ENCODE data around the gene PDE1A.
A peak's percentile ranks its signal among the peaks of the same experiment; 100 is the strongest.

The PDE1A gene

DNA sequence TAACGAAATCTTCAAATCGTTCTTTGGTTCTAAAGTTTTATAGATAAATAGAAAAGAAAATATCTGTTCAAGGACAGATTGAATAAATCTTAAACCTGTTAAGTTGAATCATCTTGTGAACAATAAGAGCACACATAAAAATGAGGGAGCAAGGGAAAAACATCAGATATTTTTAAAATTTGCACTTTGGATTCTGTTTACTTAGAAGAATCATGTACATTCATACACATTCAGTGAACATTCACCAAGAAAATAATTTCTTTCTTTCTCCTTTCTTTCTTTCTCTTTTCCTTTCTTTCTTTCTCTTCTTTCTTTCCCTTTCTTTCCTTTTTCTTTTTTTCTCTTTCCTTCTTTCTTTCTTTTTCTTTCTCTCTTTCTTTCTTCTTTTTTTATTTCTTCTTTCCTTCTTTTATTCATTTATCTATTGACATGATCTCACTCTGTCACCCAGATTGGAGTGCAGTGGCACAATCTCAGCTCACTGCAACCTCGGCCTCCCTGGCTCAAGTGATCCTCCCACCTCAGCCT is 164.9 kb downstream of the PDE1A start:
- DNase-seq: no peak

DNA sequence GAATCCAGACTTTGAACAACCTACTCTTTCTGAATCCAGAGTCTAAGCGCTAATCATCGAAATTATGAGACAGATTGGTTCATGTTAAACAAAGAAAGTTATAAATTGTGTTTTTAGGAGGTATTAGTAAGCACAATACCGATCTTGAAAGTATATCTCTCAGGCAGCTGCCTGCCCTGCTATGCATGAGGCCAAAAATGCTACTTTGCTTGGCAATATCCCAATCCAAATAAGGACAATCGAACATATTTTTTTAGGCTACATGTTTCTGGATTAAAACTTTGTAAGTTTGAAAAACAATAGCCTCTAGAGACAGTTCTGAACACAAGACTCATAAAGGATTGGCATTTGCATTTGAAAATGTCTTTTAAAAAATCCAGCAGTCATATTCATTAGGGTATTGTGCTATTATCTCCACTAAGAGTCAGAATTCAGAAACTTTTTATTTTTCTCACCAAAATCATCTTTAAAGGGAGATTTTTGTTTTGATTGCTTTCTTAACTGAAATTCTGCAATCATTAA is 167.1 kb downstream of the PDE1A start:
- DNase-seq: no peak

DNA sequence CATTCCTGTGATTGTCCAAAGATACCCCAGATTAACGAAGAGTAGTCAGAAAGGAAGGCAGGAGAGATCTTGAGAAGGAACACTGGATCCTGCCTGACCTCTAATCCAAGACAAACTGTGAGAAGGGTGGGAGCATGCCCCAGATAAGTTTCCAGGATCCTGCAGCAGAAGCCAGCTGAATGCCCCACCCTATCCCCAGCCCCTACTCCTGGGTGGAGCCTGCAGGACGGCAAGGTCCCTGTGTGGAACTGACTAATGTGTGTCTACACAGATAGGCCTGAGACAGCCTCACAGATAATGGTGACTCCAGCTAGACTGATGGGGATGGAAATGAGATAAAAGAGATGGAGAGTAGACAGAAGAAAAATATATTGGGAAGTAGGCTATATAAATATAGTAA is 174.3 kb downstream of the PDE1A start:
- DNase-seq: no peak

DNA sequence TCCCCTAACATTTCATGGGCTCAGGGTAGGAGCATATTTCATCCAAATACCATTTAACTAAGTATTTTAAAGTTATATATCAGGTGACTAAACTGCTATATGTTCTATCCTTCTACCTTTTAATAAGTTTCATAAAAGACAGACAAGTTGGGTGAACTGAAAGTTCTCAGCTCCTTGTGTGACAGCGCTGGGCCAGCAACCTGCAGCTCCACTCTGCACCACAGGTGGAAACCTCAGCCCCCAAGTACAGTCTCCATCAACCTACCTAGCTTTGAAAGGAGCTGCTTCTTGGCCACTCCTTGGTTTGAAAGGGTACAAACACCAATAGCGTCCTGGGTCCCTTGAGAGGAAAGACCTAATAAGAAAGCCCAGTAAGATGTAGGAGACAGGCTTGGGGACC is 177.9 kb downstream of the PDE1A start:
- DNase-seq: no peak

DNA sequence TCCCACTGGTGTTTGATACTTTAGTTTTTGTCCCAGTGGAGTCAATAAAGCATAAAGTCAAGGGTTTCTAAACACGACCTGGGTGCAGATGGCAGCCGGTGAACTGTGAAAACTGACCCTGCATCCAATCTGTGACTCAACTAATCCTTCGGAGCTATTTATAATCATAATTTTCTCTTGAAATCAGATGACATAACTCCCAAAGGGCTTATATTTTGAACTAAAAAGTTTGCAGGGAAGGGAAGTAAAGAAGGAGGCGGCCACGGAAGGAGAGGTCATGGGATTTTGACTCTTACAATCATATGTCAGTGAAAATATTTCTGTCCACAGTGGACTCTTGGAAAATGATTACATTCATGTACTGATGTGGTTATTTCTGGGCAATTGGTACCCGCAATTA is 178.5 kb downstream of the PDE1A start:
- DNase-seq: no peak

DNA sequence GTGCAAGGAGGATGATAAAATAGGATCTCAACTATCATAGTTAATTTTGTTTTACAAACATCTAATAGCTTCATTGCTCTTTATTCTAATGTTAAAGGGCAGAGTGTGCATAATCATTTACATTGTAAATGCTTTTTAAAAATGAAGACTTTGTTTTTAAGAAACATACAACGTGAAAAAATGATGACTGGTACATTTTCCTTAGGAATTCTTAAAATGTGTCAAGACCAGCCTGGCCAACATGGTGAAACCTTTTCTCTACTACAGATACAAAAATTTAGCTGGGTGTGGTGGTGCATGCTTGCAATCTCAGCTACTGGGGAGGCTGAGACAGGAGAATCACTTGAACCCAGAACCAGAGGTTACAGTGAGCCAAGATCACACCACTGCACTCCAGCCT is 179.0 kb downstream of the PDE1A start:
- DNase-seq: no peak

DNA sequence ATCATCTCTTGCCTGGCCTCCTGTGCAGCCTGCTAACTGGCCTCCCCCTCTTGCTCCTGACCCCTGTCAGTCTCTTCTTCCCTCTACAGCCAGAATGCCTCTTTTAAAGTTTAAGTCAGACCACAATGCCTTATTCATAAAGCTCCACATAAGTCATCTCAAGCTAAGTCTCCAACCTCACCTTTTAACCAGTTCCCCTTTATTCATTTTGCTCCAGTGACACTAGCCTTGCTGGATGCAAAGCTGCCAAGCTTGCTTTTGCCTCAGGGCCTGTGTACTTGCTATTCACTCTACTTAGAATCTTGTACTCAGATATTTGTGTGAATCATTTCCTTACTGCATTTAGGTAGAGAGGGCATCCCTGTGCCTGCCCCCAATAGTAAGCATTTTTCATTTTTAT is 180.9 kb downstream of the PDE1A start:
- no peak for DNase-seq

DNA sequence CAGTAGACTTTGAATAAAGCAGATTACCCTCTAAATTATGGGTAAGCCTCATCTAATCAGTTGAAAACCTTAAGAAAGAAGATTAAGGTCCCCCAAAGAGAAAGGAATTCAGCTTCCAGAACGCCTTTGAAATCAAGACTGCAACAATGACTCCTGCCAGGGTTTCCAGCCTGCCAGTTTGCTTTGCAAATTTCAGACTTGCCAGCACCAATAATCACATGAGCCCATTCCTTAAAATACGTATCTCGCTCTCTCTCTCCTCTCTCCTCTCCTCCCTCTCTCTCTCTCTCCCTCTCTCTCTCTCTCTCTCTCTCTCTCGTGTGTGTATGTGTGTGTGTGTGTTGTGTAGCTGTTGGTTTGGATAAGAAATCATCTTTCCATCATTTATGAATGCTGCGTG is 184.2 kb downstream of the PDE1A start:
- no peak for DNase-seq

DNA sequence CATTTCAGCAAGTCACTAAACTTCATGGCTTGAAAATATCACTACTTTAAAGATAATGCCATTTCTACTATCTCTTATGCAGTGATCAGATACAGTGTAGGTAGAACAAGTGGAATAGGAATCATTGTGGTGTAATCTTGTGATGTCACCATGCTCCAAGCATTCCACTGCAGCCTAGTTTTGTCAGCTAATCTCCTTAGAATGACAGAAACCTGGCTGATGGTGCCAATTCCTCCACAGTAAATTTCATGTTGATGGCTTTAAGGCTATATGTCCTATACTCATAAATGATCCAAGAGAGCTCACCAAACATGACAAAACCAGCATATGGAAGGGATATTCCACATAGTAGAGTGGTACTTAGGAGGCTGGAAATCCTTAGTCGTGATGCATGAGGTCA is 184.9 kb downstream of the PDE1A start:
- no peak for DNase-seq

DNA sequence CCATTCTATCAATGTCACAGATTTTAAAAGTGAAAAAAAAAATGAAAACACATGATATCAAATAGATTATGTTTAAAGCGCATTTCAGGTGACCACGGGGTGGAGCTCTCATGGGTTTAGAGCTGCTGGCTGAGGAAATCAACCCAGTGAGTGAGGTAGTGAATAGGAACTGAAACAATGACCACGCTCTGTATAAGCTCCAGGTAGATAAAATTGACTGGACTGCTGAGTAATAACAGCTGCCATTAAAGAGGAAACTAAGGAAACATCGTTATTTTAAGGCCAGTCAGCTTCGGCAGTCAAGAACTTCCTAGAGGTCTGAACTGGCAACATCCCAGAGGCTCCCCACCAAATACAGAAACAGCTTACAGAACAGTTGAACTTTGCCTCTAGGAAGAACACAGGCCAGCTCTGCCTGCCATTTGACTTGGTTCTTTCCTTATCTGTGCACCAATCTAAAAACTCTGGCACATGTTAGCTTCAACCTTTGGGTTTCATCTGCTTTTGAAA is 185.9 kb downstream of the PDE1A start:
- DNase-seq: peak; percentile 55

DNA sequence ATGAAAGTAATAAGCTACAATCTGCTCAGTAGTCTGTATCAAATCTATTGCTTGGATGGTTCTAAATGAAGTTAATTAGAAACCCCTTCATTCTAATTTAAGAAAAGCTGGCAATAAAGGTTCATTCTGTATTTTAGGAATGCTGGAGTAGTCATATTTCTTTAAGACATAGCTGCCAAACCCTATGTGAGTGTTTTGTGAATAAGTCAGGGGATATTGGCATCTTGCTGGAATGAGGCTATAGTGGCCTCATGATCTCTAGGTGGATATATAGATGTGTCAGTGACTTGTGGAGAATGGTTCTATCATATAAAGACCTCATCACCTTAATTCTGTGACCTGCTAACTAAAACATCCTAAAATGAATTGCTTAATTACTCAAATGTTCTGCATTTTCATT is 196.3 kb downstream of the PDE1A start:
- no peak for DNase-seq

DNA sequence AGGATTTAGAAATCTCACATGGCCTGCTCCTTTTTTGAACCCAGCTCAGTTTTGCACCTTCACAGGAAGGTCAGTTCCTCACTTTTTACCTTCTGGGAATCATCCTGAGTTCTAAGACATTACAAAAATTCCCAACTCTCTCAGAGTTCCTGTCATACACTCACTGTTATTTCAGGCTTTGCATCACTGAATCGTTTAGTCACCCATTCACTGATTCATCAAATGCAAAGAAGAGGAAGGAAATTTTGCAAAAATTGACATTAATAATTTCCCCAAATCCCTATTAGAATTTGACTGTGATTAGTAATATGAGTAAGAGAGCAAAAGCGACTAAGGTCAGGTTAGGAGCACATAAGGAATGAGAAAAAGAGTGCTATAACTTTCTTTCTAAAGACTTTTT is 197.5 kb downstream of the PDE1A start:
- no peak for DNase-seq

DNA sequence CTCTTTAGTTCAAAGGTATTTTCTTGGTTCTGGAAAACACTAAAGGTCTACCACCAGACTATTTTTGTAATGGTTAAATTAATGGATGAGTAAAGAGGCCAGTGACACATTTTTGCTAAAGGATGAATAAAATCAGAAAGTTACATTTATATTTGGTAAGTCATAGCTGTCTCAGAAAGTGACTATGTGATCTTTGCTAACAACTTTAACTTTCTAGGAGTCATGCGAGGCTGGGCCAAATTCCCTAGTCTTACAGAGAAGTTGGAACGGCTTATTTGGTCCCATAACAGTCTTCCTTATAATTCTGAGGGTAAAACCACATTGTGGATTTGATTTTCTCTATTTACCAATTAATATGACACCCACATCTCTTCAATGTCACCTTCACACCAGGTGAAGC is 198.1 kb downstream of the PDE1A start:
- DNase-seq: peak; percentile 5

DNA sequence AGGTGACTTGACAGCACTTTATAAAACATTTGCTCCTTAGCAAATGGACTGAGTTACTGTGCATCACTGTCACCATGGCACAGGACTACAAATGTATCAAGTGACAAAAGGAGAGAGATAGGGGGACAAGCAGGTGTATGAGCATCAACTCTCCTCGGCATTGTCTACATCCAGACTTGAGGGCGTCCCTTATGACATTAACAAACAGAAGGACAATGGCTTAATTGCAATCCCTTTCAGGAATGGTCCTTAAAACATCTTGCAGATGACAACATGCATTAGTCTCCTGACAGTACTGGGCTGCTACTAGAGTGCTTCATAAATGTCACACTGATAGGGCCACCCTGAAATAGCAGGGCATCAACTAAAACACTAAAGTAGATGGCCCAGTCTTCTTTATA is 198.8 kb downstream of the PDE1A start:
- DNase-seq: peak; percentile 96

DNA sequence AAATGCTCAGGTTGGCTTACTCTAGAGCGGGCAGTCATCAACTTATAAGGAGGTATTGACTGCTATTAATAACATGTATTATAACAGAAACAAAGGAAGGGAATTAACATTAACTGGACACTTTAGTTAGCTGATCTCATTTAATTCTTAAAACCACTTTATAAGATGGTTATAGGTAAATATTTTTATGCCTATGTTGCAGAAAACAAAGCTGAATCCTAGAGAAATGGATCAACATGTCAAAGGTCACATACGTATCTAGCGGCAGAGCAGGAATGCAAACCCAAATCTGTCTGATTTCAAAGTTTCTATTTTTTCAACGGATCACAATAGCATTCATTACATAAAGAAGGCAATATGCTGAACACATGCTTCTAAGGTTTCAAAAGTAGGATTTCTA is 200.0 kb downstream of the PDE1A start:
- DNase-seq: no peak

DNA sequence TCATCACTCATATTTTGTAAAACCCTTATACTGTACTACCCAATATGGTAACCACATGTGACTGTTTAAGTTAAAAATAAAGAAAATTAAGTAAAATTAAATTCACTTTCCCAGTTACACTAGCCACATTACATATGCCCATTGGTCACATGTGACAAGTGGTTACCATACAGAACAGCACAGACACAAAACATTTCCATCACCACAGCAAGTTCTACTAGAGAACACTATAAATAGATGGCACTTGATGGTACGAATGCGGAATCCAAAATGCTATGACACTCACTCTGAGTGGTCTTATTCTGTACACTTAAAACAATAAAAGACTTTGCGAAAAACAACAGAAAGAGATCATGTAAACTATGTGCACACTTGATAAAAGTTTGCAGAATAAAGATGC is 202.2 kb downstream of the PDE1A start:
- DNase-seq: no peak

DNA sequence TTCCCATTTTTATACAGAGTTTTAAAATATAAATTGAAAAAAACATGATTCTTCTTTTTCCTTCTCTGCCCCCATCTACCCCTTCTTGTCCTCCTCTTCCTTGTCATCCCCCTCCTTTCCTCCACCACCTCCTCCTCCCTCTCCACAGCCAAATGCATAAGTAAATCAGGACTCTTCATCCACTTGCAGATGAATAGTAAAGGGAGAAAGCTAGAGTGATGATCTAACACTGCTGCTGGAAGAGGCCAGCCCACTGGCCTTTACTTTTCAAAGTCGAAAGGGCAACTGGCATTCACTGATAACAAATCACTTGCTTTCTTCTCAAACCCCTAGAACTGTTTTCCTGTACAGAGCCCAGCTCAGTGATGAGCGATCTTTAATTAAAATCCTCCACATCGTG is 205.8 kb downstream of the PDE1A start:
- no peak for DNase-seq

DNA sequence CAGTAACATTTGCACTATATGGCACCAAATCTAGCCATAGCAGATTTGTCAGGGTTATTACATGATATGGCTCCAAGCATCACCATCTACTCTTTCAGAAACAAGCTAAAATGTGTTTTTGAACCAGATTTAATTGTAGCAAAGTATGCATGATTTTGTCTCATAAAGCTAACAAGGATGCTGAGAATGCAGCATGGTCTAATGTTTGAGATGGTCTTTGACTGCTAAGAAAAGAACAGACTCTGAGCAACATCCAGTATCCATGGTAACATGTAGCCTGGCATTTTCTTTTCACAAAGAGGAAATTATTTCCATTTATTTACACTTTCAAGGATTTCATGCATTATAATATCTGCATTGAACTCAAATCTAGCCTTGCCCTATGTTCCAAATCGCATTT is 206.5 kb downstream of the PDE1A start:
- DNase-seq: no peak

DNA sequence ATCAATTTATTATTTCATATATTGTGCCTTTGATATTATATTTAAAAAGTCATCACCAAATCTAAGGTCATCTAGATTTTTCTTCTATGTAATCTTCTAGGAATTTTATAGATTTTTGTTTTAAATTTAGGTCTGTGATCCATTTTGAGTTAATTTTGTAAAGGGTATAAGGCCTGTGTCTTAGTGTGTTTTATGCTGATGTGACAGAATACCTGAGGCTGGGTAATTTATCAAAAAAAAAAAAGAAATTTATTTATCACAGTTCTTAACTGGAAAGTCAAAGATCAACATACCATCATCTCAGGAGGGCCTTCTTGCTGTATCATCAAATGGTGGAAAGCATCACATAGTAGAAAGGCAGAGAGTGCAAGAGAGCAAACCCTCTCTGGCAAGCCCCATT is 216.2 kb downstream of the PDE1A start:
- DNase-seq: no peak

DNA sequence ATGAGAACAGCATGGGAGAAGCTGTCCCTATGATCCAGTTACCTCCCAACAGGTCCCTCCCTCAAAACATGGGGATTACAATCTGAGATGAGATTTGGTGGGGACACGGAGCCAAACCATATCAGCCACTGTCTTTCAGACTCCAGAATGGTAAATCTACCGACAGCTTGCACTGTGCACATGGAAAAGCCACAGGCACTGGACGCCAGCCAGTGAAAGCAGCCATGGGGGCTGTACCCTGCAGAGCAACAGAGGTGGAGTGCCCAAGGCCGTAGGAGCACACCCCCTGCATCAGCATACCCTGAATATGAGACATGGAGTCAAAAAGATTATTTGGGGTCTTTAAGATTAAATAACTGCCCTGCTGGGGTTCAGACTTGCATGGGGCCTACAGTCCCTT is 218.4 kb downstream of the PDE1A start:
- no peak for DNase-seq

DNA sequence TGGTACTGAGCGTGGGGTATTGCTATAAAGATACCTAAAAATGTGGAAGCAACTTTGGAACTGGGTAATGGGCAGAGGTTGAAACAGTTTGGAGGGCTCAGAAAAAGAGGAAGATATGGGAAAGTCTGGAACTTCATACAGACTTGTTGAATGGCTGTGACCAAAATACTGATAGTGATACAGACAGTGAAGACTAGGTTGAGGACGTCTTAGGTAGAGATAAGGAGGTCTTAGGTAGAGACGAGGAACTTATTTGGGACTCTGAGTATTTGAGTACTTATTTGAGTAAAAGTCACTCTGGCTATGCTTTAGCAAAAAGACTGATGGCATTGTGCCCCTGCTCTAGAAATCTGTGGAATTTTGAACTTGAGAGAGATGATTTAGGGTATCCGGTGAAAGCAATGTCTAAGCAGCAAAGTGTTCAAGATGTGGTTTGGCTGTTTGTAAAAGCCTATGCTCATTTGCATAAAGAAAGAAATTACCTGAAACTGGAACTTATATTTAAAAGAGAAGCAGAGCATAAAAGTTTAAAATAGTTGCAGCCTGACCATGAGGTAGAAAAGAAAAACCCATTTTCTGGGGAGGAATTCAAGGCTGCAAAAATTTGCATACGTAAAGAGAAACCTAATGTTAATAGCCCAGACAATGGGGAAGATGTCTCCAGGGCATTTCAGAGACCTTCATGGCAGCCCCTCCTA is 219.6 kb downstream of the PDE1A start:
- DNase-seq: no peak

DNA sequence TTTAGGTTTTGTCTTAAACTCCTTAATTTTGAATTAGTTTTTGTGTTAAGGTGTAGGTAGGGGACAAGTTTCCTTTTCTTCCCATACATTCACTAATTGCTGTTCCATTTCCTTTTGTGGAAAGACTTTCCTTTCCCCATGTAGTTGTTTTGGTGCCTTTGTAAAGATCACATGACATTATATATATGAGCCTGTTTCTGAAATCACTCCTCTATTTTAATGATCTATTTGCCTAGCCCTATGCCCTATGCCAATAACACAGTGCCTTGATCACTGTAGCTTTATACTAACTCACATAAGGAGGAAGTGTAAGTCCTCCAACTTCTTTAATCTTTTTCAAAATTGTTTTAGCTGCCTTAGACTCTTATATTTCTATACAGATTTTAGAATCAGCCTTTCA is 229.3 kb downstream of the PDE1A start:
- no peak for DNase-seq

DNA sequence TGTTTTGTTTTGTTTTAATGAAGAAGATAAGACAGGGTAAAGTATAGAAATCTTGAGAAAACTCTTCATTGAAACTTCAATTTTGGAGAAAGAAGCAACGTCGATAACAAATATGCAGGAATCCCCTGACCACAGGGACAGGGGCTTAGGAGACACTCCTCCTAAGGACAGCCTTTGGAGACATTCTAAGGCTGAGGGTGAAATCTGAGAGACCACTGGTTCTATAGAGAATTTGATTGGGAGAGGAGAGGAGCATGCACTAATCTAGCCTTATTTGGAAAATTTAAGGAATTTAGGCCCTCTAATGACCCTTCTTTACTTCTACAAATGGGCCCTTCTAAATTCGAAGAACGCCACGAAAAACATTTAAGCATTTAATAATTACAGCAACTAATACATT is 233.5 kb downstream of the PDE1A start:
- DNase-seq: no peak

DNA sequence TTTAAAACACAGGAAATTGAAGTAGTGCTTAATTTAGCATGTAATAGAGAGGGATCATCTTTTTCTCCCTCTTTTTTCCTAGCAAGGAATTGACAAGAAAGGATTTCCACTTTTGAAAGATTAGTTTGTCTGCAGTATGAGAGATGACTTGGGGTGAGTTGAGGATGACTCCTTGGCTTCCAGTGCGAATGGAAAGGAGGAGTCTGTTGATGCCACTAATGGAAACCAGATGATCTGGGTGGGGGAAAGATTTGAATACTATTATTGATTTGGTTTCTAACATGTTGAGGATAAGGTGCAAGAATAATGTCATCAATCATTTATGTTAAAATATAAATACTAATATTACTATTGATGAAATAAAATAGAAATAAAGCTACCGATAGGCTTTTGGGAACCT is 235.8 kb downstream of the PDE1A start:
- no peak for DNase-seq

DNA sequence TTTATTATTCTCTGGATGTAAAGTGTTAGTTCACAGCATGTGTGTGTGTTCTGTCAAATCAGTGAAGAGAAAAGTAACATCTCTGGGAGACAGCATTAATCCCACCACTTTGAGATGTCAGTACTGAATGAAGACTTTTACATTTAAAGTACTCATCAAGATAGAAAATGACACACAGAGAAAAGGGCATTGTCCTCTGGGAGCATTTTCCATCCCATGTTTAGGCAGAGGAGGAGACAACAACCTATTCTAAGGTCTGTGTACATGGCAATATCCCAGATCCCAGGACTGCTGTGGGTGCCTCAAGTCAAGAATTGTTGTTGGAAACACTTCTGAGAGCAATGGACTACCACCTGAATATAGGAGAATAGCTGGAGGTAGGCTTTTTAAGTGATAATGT is 239.7 kb downstream of the PDE1A start:
- peak; percentile 14 for DNase-seq
